GM23338 (cell line): Measurements from ENCODE around the gene NOX4. TPM values are rescaled to one million over a fixed set of nuclear protein-coding genes. Genes with fewer than 3 reads are reported as not detected.
"Not testable (repeated sequence)": the region's sequence is repeated elsewhere in the genome, so short reads cannot be mapped to it uniquely, and the experiment has no call there.

ENCODE experiments used
- ATAC-seq: fragments of 200-7000 bp; cut with Tn5 transposase; 3 replicates; pipeline ENCODE4 v1.9.1; 2020
- DNase-seq: peaks from one replicate; pipeline ENCODE4 v3.0.0-alpha.2; 2015; ENCODE audit warnings: low spot score
- H2AFZ ChIP-seq: fragments of 200-600 bp; sonication (generic); 2 replicates; pipeline ENCODE4 v1.8.0; 2016; ENCODE audit warnings: antibody characterized with exemption, mild to moderate bottlenecking, moderate library complexity
- H3F3A ChIP-seq: fragments of 200-600 bp; sonication (generic); replicated peaks from 2 replicates; pipeline ENCODE4 v1.8.0; 2017; ENCODE audit warnings: antibody characterized with exemption, mixed run types, low read depth
- H3K27ac ChIP-seq: fragments of 200-600 bp; sonication (generic); 2 replicates; pipeline ENCODE4 v1.6.1; 2016; ENCODE audit warnings: low read depth
- H3K27me3 ChIP-seq: fragments of 200-600 bp; sonication (generic); 2 replicates; pipeline ENCODE4 v1.8.0; 2016; ENCODE audit warnings: mild to moderate bottlenecking, mixed run types, moderate library complexity; ENCODE audit not compliant: insufficient read depth
- H3K36me3 ChIP-seq: fragments of 200-600 bp; sonication (generic); 2 replicates; pipeline ENCODE4 v1.8.0; 2016; ENCODE audit warnings: mild to moderate bottlenecking; ENCODE audit not compliant: insufficient read depth
- H3K4me1 ChIP-seq: fragments of 200-600 bp; sonication (generic); 2 replicates; pipeline ENCODE4 v1.8.0; 2016; ENCODE audit warnings: mild to moderate bottlenecking, moderate library complexity; ENCODE audit not compliant: insufficient read depth
- H3K4me2 ChIP-seq: fragments of 200-600 bp; sonication (generic); 2 replicates; pipeline ENCODE4 v1.7.1; 2017; ENCODE audit warnings: mixed run types
- H3K4me3 ChIP-seq: fragments of 200-600 bp; sonication (generic); 2 replicates; pipeline ENCODE4 v1.6.1; 2016; ENCODE audit warnings: mixed run types
- H3K79me2 ChIP-seq: fragments of 200-600 bp; sonication (generic); replicated peaks from 2 replicates; pipeline ENCODE4 v1.8.0; 2017; ENCODE audit warnings: mild to moderate bottlenecking; ENCODE audit not compliant: insufficient read depth
- H3K9me2 ChIP-seq: fragments of 200-600 bp; sonication (generic); 2 replicates; pipeline ENCODE4 v1.8.0; 2017; ENCODE audit not compliant: insufficient read depth
- H4K20me1 ChIP-seq: fragments of 200-600 bp; sonication (generic); replicated peaks from 2 replicates; pipeline ENCODE4 v1.8.0; 2017; ENCODE audit warnings: mild to moderate bottlenecking; ENCODE audit not compliant: insufficient read depth
- H3K27ac Mint-ChIP-seq: 2 replicates; pipeline ENCODE4 v1.8.0; 2020; ENCODE audit warnings: inconsistent platforms, mild to moderate bottlenecking, moderate library complexity, mixed read lengths
- H3K27me3 Mint-ChIP-seq: 3 replicates; pipeline ENCODE4 v1.8.0; 2022; ENCODE audit warnings: low read depth, mild to moderate bottlenecking, moderate library complexity, mixed read lengths, inconsistent platforms; ENCODE audit not compliant: insufficient read depth, poor library complexity
- H3K36me3 Mint-ChIP-seq: 3 replicates; pipeline ENCODE4 v1.8.0; 2021; ENCODE audit warnings: low read depth, mild to moderate bottlenecking, inconsistent platforms, moderate library complexity, mixed read lengths
- H3K4me1 Mint-ChIP-seq: 3 replicates; pipeline ENCODE4 v1.8.0; 2020; ENCODE audit warnings: mild to moderate bottlenecking, inconsistent platforms, mixed read lengths
- H3K4me3 Mint-ChIP-seq: 3 replicates; pipeline ENCODE4 v1.8.0; 2021; ENCODE audit warnings: moderate library complexity, mild to moderate bottlenecking, inconsistent platforms, mixed read lengths
- H3K9me3 Mint-ChIP-seq: 3 replicates; pipeline ENCODE4 v1.8.0; 2020; ENCODE audit warnings: moderate library complexity, mild to moderate bottlenecking, inconsistent platforms, mixed read lengths
- polyA plus RNA-seq: library from polyadenylated mRNA; unstranded; fragments of >200 nt; fragmentation: Nextera tagmentation; extraction: Ambion mirVana; gene quantifications from 2 replicates; pipeline ENCODE4 v1.2.1, GENCODE V29; 2016
- total RNA-seq: library from RNA; depleted of rRNA; stranded (reverse); fragments of >200 nt; shearing (Covaris generic); gene quantifications from 2 replicates; pipeline ENCODE4 v1.2.3, GENCODE V29; 2014
- TF ChIP-seq, protein P1 (sequence below): fragments of 250-450 bp; sonication (Bioruptor Pico); IDR thresholded peaks from 2 replicates; pipeline ENCODE4 v1.5.0; 2020; ENCODE audit warnings: mild to moderate bottlenecking, moderate library complexity

NOX4 gene
- total and polyA plus RNA-seq, 2 experiments from 2014 or later, result 1.9 to 2.6 TPM

DNA sequence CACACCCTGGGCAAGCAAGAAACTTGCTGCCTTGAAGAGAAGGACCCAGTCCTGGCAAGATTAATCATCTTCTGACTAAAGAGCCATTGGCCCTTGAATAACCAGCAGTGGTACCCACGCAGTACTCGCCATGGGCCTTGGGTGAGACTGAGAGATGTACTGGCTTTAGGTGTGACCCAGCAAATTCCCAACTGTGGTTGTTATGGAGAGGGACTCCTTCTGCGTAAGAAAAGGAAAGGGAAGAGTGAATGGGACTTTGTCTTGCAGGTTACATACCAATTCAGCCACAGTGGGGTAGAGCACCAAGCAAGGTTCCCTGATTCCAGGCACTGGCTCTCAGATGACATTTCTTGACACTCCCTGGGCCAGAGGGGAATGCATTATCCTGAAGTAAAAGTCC lies 80.1 kb downstream of the NOX4 start:
- not testable (repeated sequence) for H3K36me3 Mint-ChIP-seq, H3F3A ChIP-seq, H3K27ac Mint-ChIP-seq, H3K4me3 ChIP-seq, H3K4me3 Mint-ChIP-seq, H3K27me3 Mint-ChIP-seq, H3K27me3 ChIP-seq, H3K36me3 ChIP-seq, H3K9me3 Mint-ChIP-seq, H4K20me1 ChIP-seq, H2AFZ ChIP-seq, H3K9me2 ChIP-seq, H3K4me2 ChIP-seq, H3K79me2 ChIP-seq
- Histone ChIP-seq H3K4me1 (peaks cover 20% of the 10 kb centered on the region; the same call in 1 of the 2 replicates), H3K27ac (peak overlapping the region; percentile 29; the same call in 1 of the 2 replicates)
- peak; percentile 60 for DNase-seq
- TF ChIP-seq, protein P1, sequence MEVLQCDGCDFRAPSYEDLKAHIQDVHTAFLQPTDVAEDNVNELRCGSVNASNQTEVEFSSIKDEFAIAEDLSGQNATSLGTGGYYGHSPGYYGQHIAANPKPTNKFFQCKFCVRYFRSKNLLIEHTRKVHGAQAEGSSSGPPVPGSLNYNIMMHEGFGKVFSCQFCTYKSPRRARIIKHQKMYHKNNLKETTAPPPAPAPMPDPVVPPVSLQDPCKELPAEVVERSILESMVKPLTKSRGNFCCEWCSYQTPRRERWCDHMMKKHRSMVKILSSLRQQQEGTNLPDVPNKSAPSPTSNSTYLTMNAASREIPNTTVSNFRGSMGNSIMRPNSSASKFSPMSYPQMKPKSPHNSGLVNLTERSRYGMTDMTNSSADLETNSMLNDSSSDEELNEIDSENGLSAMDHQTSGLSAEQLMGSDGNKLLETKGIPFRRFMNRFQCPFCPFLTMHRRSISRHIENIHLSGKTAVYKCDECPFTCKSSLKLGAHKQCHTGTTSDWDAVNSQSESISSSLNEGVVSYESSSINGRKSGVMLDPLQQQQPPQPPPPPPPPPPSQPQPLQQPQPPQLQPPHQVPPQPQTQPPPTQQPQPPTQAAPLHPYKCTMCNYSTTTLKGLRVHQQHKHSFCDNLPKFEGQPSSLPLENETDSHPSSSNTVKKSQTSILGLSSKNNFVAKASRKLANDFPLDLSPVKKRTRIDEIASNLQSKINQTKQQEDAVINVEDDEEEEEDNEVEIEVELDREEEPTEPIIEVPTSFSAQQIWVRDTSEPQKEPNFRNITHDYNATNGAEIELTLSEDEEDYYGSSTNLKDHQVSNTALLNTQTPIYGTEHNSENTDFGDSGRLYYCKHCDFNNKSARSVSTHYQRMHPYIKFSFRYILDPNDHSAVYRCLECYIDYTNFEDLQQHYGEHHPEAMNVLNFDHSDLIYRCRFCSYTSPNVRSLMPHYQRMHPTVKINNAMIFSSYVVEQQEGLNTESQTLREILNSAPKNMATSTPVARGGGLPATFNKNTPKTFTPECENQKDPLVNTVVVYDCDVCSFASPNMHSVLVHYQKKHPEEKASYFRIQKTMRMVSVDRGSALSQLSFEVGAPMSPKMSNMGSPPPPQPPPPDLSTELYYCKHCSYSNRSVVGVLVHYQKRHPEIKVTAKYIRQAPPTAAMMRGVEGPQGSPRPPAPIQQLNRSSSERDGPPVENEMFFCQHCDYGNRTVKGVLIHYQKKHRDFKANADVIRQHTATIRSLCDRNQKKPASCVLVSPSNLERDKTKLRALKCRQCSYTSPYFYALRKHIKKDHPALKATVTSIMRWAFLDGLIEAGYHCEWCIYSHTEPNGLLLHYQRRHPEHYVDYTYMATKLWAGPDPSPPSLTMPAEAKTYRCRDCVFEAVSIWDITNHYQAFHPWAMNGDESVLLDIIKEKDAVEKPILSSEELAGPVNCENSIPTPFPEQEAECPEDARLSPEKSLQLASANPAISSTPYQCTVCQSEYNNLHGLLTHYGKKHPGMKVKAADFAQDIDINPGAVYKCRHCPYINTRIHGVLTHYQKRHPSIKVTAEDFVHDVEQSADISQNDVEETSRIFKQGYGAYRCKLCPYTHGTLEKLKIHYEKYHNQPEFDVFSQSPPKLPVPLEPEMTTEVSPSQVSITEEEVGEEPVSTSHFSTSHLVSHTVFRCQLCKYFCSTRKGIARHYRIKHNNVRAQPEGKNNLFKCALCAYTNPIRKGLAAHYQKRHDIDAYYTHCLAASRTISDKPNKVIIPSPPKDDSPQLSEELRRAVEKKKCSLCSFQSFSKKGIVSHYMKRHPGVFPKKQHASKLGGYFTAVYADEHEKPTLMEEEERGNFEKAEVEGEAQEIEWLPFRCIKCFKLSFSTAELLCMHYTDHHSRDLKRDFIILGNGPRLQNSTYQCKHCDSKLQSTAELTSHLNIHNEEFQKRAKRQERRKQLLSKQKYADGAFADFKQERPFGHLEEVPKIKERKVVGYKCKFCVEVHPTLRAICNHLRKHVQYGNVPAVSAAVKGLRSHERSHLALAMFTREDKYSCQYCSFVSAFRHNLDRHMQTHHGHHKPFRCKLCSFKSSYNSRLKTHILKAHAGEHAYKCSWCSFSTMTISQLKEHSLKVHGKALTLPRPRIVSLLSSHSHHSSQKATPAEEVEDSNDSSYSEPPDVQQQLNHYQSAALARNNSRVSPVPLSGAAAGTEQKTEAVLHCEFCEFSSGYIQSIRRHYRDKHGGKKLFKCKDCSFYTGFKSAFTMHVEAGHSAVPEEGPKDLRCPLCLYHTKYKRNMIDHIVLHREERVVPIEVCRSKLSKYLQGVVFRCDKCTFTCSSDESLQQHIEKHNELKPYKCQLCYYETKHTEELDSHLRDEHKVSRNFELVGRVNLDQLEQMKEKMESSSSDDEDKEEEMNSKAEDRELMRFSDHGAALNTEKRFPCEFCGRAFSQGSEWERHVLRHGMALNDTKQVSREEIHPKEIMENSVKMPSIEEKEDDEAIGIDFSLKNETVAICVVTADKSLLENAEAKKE (CRISPR knock-in tag), result 0 out of 2 replicates have a peak, but pooled peaks have one; percentile 38
- H3K4me1 Mint-ChIP-seq, result peaks cover 15% of the 10 kb centered on the region
- ATAC-seq, result peak; percentile 89

DNA sequence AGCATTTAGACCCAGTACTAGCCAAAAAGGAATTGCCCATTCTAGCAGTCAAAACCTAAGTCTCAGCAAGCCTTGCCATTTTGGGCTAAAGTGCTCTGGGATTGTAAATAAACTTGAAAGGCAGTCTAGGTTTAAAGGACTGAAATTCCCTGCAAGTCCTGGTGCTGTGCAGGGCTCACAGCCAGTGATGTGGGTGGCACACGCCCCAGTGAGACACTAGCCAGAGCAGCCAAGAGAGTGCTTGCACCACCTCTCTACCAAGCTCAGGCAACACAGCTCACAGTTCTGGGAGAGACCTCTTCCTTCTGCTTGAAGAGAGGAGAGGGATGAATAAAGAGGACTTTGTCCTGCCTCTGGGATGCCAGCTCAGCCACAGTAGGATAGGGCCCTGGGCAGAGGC lies 80.5 kb downstream of the NOX4 start:
- not testable (repeated sequence) for H3K4me3 Mint-ChIP-seq, DNase-seq, H3K27me3 ChIP-seq, H3K9me3 Mint-ChIP-seq, H3K9me2 ChIP-seq, H3F3A ChIP-seq, H4K20me1 ChIP-seq, H3K36me3 ChIP-seq, H3K36me3 Mint-ChIP-seq, H3K4me2 ChIP-seq, H2AFZ ChIP-seq, H3K27me3 Mint-ChIP-seq, H3K4me3 ChIP-seq, H3K79me2 ChIP-seq, H3K27ac Mint-ChIP-seq, H3K27ac ChIP-seq
- H3K4me1 ChIP-seq, result 0 out of 2 replicates have a peak, but pooled peaks cover 18% of the 10 kb centered on the region
- ATAC-seq, result peak; percentile 56
- peaks cover 13% of the 10 kb centered on the region for H3K4me1 Mint-ChIP-seq

DNA sequence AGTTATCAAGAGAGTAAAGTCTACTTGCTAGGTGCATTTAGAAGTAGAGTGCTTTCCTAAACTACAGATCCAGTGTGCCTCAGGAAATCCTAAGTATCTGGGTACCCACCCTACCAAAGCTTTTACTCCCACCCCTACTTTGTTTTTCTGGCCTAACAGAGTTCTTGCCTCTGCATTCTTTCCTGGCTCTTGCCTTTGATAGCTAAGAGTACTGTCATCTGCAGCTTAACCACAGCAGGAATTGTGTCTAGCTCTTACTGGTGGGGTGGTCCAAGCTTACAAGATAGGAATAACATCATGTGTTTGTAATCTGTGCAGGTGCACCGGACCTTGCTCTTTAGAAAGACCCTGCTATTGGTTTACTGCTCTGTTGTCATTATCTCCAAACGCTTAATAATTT lies 82.7 kb downstream of the NOX4 start:
- H3K4me1 ChIP-seq, result 0 out of 2 replicates have a peak, but pooled peaks cover 18% of the 10 kb centered on the region
- H3K27ac ChIP-seq, ATAC-seq, H3F3A ChIP-seq, H3K79me2 ChIP-seq, H3K4me2 ChIP-seq, H3K27me3 Mint-ChIP-seq, H3K27me3 ChIP-seq, H3K36me3 Mint-ChIP-seq, H3K4me3 ChIP-seq, H4K20me1 ChIP-seq, H3K4me3 Mint-ChIP-seq, H3K9me3 Mint-ChIP-seq, H3K9me2 ChIP-seq, H3K27ac Mint-ChIP-seq, H2AFZ ChIP-seq, H3K36me3 ChIP-seq: not testable (repeated sequence)
- H3K4me1 Mint-ChIP-seq, result peaks cover 14% of the 10 kb centered on the region
- peak; percentile 11 for DNase-seq
